NB4 (cell line): ENCODE results near the gene ZBP1.

Experiments
- DNase-seq: peaks from one replicate; pipeline ENCODE4 v3.0.0; 2010; ENCODE audit warnings: low read depth
- H3K4me3 ChIP-seq: one replicate; pipeline ENCODE4 v1.5.1; 2011; ENCODE audit warnings: mild to moderate bottlenecking, low read depth, low read length, moderate library complexity
- CTCF ChIP-seq: IDR thresholded peaks from one replicate; pipeline ENCODE4 v1.5.1; 2012; ENCODE audit warnings: low read depth, low read length
- MAX ChIP-seq: IDR thresholded peaks from 2 replicates; pipeline ENCODE4 v1.6.1; 2011; ENCODE audit warnings: low read depth, low read length
- MYC ChIP-seq: IDR thresholded peaks from 2 replicates; pipeline ENCODE4 v1.6.1; 2011; ENCODE audit warnings: low read depth, low read length
- POLR2A ChIP-seq: IDR thresholded peaks from 2 replicates; pipeline ENCODE4 v1.6.1; 2011; ENCODE audit warnings: mild to moderate bottlenecking; ENCODE audit not compliant: insufficient read length; ENCODE audit errors: extremely low read depth

ZBP1 gene

GRCh38 chr20:57658833-57659516, 38.7 kb upstream of the ZBP1 start:
- no peak overlapping the region for H3K4me3 ChIP-seq
- DNase-seq = no peak
- TF ChIP-seq CTCF (no peak), POLR2A (no peak), MAX (no peak), MYC (no peak)

GRCh38 chr20:57658447-57658832, 38.2 kb upstream of the ZBP1 start:
- TF ChIP-seq CTCF = no peak
- DNase-seq = no peak
- no peak overlapping the region for H3K4me3 ChIP-seq

- TF ChIP-seq MAX (peak; percentile 75), CTCF (no peak), POLR2A (no peak)
- no peak for DNase-seq
- H3K4me3 ChIP-seq = no peak overlapping the region
These were observed 37.6 kb upstream of the ZBP1 start for GRCh38 chr20:57657535-57658446.

GRCh38 chr20:57656821-57657534, 36.8 kb upstream of the ZBP1 start:
- TF ChIP-seq CTCF (no peak), POLR2A (no peak), MYC (no peak), MAX (no peak)
- DNase-seq = no peak
- H3K4me3 ChIP-seq = no peak overlapping the region

GRCh38 chr20:57656252-57656820, 36.1 kb upstream of the ZBP1 start:
- TF ChIP-seq MYC (no peak), CTCF (no peak), MAX (no peak), POLR2A (no peak)
- H3K4me3 ChIP-seq = no peak overlapping the region
- no peak for DNase-seq
